Measurements from ENCODE around the gene ISG15.
"Not testable (repeated sequence)": the region's sequence is repeated elsewhere in the genome, so short reads cannot be mapped to it uniquely, and the experiment has no call there.

The ISG15 gene

DNA sequence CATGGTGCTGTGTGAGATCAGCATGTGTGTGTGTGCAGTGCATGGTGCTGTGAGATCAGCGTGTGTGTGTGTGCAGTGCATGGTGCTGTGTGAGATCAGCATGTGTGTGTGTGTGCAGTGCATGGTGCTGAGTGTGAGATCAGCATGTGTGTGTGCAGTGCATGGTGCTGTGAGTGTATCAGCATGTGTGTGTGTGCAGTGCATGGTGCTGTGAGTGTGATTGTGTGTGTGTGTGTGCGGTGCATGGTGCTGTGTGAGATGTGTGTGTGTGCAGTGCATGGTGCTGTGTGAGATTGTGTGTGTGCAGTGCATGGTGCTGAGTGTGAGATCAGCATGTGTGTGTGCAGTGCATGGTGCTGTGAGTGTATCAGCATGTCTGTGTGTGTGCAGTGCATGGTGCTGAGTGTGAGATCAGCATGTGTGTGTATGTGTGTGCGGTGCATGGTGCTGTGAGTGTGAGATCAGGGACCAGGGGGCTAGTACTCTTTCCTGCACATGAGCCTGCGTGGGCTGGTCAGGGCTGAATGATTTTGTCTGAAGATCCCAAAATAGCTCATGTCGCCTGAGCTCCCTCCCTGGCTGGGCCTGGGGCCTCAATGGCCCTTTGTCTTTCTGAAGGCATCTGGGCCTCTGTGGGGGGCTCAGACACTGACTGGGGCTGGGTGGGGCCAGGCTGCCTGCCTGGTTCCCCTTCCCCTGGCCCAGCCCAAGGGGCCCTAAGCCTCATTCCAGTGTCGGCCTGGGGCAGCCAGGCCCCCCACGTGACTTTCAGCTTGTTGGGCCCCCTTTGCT is 17.8 kb downstream of the ISG15 start:
- not testable (repeated sequence) for DNase-seq

DNA sequence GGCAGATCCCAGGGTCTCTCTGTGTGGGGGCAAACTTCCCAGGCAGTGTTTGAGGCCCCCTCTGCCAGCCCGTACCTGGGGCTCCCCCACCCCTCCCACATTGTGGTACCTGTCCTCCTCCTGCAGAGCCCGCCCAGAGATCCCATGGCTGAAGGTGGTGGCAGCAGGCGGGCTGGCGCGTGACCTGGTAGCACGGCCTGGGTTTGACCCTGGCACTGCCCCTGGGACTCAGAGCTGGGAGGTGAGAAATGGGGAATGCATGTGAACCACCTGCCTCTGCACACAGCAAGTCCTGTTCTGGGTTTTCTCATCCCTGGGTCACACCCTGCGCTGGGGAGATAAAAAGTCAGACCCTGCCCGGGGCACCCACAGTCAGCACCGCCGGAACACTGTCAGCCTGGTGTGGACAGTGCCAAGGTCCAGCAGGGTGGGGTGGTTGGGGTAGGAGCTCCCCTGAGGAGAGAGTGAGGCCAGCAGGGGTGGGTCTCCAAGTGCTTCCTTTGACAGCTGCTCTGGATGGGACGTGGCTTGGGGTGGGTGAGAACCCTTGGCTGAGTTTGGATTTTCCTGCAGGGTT is 18.4 kb downstream of the ISG15 start:
- no peak for DNase-seq

GRCh38 chr1:1032424-1032823 is 19.1 kb downstream of the ISG15 start:
- no peak for DNase-seq

DNA sequence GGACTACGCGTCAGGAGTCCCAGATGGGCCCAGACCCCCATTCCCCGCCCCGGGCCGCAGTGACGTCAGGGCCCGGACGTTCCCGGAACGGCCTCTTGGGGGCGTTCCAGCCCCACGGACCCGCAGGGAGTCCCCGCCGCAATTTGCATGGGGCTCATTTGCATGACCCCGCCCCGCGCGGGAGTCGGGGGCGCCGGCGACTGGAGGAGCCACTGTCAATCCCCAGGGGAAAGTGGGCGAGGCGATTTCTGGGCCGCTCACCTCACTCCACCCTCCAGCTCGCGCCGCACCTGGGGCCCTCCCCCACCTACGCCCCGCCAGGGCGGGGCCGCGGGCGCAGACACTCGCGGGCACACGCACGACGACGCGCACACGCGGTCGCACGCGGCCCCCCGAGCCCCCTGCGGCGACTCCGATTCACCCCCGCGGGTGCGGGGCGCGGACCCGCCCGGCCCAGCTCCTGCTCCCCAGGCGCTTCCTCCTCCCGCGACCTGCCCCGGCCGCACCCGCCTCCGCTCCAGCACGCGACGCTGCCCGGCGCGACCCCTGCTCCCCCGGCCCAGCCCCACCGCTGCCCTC is 19.8 kb downstream of the ISG15 start:
- DNase-seq: peak; percentile 87 to 96

DNA sequence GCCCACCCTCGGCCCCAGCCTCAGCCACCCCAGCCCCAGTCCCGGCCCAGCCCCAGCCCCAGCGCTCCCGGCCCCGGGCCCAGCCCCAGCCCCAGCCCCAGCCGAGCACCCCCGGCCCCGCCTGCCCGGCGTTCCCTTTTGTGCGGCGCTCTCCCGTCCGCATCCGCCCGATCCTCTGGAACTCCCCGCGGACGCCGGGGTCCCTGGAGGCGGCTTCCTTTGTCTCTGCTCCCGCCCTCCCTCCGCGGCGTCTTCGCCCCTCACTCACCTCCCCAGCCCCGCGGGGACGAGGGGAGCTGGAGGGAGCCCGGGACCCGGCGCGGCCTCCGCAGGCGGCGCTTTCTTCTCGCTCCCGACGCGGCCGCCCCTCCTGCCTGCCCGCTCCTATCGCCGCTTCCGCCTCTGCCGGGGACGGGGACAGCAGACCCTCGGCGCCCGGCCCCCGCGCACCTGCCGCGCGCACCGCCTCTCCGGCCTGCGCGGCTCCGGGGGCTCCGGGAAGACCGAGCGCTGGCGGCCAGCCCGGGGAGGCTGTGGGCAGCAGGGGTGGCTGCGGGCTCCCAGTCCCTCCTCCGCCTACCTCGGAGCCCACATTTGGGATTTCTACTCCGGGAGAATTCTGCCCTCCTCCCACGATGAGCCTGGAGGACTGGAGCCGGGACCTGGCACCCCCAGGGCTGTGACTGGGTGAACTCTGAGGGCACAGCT is 20.6 kb downstream of the ISG15 start:
- peak in 1 of 2 experiments; percentile 26 for DNase-seq

DNA sequence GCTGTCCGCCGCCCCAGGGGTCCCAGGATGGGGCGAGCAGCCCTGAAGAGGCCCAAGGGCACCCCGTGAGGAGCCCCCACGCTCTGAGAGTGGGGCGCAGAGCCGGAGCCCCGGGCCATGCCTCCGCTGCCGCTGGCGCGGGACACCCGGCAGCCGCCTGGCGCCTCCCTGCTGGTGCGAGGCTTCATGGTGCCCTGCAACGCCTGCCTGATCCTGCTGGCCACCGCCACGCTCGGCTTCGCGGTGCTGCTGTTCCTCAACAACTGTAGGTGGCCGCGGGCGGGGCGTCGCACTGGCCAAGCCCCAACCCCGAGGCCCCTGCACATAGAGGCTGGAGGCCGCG is 21.1 kb downstream of the ISG15 start:
- no peak for DNase-seq

DNA sequence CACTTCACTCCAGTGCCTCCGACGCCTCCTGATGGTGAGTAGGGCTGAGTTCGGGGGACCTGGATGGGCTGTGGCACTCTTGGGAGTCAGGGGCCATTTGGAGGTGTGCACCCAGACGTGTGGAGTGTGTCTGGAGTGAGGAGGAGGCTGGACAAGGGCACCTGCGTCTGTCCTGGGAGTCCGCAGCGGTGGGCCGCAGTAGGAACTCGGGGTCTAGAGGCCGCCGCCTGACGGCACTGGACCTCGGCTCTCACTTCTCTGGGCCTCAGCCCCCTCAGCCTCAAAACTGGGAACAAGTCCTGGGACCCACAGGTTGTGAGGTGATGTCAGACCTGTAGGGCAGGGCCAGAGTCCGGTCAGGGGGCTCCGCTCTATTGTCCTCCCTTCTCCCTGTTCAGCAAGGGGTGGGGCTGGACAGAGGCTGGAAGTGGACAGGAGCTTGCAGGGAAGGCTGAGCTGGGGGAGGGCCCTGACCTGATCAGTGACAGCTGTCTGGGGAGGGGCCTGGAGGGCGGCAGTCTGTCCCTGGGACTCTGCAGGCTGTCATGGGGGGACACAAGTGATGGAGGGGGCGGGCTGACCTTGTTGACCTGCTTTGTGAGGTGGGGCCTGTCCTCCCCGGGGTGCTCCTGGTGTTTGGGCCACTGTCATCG is 22.1 kb downstream of the ISG15 start:
- DNase-seq: no peak

DNA sequence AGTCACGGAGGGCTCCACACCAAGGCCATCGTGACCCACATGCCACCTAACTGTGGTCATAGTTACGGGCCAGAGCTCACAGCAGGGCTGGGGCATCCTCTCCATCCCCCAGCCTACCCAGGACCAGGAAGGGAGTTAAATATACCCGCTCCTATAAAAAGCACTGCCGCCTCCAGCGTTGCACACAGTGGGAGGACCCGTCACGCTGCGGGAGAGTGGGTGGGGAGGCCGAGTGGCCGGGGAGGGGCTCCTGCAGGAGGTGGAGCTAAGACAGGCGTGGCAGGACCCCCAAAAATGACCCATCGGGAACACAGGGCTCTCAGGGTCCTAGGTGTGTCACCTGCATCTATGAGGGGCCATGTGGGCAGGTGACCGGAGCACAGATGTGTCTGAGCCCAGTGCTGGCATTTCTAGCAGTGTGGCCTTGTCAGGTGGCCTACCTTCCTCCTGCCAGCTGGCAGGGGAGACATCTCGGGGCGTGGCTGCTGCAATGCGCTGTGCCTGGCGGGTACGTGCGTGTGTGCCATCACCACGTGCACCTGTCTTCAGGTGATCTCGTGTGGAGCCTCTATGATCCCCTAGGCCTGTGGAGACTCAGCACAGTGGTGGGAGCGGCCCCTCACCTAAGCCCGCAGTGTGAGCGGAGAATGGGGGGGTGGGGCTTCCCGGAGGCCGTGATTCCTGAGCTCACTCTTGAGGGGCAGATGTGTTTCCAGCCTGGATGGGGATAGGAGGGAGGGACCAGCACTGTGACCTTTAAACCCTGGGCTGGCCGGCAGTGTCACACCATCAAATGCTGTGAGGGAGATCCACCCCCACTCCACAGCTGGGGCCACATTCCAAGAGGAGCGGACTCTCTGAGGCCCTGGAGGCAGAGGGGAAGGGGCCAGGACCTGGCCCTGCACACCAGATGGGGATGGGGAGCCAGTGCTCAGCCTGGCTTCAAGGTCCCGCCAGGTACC is 24.4 kb downstream of the ISG15 start:
- DNase-seq: no peak

DNA sequence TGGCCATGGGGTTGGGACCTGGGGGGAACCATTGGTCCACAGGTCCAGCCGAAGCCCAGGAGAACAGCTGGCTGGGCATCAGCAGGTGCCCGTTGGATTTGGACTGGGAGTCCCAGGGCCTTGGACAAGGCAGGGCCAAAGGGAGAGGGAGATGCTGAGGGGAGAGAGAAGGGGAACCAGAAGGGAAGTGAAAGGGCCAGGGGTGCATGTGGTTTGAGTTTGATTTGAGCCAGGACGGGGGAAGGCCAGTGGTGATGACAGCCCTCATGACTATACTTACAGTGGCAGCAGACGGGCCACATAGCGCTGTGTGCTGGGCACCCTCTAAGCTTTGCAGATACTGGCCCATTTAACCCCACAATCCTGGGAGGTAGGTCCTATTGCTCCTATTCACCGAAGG is 25.4 kb downstream of the ISG15 start:
- DNase-seq: no peak

DNA sequence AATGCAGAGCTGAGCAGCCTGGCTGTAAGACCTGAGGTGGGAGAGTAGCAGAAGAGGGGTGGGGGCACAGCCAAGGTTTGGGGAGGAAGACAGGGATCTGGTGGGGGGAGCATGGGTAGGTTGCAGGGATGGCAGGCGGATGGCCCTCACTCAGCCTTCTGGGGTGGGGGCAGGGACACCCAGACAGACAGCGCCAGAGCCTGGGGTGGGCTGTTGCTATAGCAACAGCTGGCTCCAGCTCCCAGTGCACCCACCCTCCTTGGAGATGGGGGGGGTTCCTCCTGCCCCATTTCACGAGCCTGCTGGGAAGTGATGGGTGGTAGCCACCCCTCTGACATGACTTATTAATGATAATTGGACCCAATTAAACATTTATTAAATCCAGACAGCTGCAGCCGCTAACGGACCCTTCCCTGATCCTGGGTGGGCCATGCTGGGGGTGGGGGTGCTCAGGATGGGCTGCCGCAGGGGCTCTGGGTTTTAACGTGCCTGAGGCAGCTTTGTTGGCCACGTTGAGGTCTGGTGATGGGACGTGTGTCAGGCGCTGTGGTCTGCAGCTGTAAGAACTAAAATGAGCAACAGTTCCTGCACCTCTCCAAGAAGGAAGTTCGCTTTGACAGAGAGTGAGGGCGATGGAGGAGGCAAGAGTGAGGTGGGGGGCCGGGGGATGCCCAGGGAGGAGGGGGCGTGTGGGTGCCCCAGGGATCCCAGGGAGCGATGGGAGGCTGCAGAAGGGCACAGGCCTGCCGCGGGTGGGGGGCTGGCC is 26.0 kb downstream of the ISG15 start:
- DNase-seq: no peak

GRCh38 chr1:1040004-1040991 is 27.0 kb downstream of the ISG15 start:
- DNase-seq: peak; percentile 74 to 75

GRCh38 chr1:1041092-1041523 is 27.8 kb downstream of the ISG15 start:
- DNase-seq: no peak

DNA sequence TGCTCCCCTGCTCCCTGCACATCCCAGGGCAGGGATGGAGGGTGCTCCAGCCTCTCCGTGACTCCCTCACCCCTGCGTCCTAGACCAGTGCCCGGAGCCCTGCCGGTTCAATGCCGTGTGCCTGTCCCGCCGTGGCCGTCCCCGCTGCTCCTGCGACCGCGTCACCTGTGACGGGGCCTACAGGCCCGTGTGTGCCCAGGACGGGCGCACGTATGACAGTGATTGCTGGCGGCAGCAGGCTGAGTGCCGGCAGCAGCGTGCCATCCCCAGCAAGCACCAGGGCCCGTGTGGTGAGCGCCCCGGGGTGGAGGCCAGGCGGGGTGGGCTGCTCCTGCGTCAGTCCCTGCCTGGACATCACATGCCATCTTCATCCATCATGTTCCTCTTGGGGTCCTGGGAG is 28.6 kb downstream of the ISG15 start:
- DNase-seq: no peak

DNA sequence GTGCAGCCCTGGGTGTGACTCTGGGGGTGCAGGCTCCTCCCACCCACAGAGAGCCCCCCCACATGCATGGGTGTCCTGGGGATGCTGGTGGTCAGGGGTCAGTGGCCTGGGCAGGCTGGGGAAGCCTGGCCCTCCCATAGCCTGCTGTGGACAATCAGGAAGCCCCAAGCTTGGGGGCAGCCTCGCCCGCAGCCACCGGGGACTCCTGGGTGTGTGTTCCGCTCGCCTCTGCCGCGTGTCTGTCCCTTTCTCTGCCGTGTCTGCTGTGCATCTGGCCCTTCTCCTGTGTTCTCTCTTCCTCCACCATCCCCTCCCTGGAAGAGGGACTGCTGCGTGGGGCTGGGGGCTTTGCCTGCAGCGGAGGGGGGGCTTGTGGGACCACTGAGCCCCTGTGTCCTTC is 29.5 kb downstream of the ISG15 start:
- DNase-seq: no peak

DNA sequence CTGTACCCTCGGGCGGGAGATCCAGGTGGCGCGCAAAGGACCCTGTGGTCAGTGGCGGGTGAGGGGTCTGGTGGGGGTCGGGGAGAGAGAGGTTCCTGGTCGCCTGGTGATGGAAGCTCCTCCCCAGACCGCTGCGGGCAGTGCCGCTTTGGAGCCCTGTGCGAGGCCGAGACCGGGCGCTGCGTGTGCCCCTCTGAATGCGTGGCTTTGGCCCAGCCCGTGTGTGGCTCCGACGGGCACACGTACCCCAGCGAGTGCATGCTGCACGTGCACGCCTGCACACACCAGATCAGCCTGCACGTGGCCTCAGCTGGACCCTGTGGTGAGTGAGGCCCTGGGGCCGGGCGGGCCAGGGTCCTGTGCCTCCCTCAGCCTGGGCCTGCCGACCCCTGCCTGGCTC is 30.1 kb downstream of the ISG15 start:
- no peak for DNase-seq

DNA sequence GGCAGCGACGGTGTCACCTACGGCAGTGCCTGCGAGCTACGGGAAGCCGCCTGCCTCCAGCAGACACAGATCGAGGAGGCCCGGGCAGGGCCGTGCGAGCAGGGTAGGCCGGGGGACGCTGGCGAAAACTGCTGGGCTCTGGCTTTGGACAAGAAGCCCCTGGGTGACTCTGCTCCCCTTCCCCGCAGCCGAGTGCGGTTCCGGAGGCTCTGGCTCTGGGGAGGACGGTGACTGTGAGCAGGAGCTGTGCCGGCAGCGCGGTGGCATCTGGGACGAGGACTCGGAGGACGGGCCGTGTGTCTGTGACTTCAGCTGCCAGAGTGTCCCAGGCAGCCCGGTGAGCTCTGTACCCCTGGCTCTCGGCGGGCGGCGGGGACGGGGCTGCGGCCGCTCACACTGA is 30.6 kb downstream of the ISG15 start:
- DNase-seq: no peak

- DNase-seq: no peak
These were observed 31.3 kb downstream of the ISG15 start for GRCh38 chr1:1044455-1045078.

DNA sequence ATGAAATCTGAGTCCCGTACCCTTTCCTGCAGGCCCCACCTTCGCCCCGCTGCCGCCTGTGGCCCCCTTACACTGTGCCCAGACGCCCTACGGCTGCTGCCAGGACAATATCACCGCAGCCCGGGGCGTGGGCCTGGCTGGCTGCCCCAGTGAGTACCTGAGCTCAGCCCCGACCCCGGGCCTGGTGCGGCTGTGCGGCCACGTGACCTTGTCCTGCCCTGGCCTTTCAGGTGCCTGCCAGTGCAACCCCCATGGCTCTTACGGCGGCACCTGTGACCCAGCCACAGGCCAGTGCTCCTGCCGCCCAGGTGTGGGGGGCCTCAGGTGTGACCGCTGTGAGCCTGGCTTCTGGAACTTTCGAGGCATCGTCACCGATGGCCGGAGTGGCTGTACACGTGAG is 31.8 kb downstream of the ISG15 start:
- no peak for DNase-seq

DNA sequence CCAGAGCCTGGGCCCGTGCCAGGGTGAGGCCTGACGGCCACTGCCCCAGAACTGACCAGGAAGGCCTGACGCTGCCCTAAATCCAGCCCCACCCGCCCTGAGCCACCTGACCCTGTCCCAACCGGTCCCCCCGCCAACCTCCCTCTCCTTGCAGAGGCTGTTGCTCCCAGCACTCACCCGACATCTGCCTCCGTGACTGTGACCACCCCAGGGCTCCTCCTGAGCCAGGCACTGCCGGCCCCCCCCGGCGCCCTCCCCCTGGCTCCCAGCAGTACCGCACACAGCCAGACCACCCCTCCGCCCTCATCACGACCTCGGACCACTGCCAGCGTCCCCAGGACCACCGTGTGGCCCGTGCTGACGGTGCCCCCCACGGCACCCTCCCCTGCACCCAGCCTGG is 32.9 kb downstream of the ISG15 start:
- DNase-seq: no peak

- DNase-seq: no peak
These were observed 33.5 kb downstream of the ISG15 start for GRCh38 chr1:1046767-1047166.

Data from stimulated activated CD4-positive, alpha-beta T cell treated with anti-CD3 and anti-CD28 coated beads, Interleukin-4, amount 100 ng/mL, for 4 hours (primary cell).